DOHH2 (cell line): ENCODE results near the gene ANGPT4.

Source experiments
- H3F3A ChIP-seq: fragments of 200-600 bp; sonication (generic), shearing (Covaris generic); 2 replicates; pipeline ENCODE4 v1.6.0; 2016; ENCODE audit warnings: antibody characterized with exemption, mild to moderate bottlenecking; ENCODE audit not compliant: control insufficient read depth, insufficient read depth
- H3K27ac ChIP-seq: fragments of 200-600 bp; sonication (generic); 2 replicates; pipeline ENCODE4 v1.5.1; 2014; ENCODE audit warnings: low read depth, mild to moderate bottlenecking, low read length, moderate library complexity
- H3K27me3 ChIP-seq: fragments of 200-600 bp; sonication (generic); 2 replicates; pipeline ENCODE4 v1.6.1; 2014; ENCODE audit warnings: mild to moderate bottlenecking, low read length, mixed read lengths; ENCODE audit not compliant: control insufficient read depth
- H3K36me3 ChIP-seq: fragments of 200-600 bp; sonication (generic); 2 replicates; pipeline ENCODE4 v1.6.1; 2014; ENCODE audit warnings: mild to moderate bottlenecking, low read length, moderate library complexity, mixed read lengths; ENCODE audit not compliant: control insufficient read depth
- H3K4me1 ChIP-seq: fragments of 200-600 bp; sonication (generic); 2 replicates; pipeline ENCODE4 v1.6.1; 2014; ENCODE audit warnings: mild to moderate bottlenecking, low read length, mixed read lengths; ENCODE audit not compliant: control insufficient read depth
- H3K4me2 ChIP-seq: fragments of 200-600 bp; sonication (generic); 2 replicates; pipeline ENCODE4 v1.6.0; 2014; ENCODE audit warnings: mild to moderate bottlenecking, low read length, moderate library complexity
- H3K4me3 ChIP-seq: fragments of 200-600 bp; sonication (generic); 2 replicates; pipeline ENCODE4 v1.5.1; 2014; ENCODE audit warnings: mild to moderate bottlenecking, low read length, mixed read lengths
- H3K79me2 ChIP-seq: fragments of 200-600 bp; sonication (generic); 2 replicates; pipeline ENCODE4 v1.6.1; 2014; ENCODE audit warnings: mild to moderate bottlenecking, low read length, mixed read lengths; ENCODE audit not compliant: control insufficient read depth
- H3K9me2 ChIP-seq: fragments of 200-600 bp; sonication (generic); replicated peaks from 2 replicates; pipeline ENCODE4 v1.6.1; 2014; ENCODE audit warnings: mild to moderate bottlenecking, low read length, mixed read lengths; ENCODE audit not compliant: control insufficient read depth
- H3K9me3 ChIP-seq: fragments of 200-600 bp; sonication (generic); 2 replicates; pipeline ENCODE4 v1.6.1; 2014; ENCODE audit warnings: antibody characterized with exemption, low read length, mixed read lengths; ENCODE audit not compliant: control insufficient read depth, insufficient read depth
- H4K20me1 ChIP-seq: fragments of 200-600 bp; sonication (generic); 2 replicates; pipeline ENCODE4 v1.6.0; 2014; ENCODE audit warnings: low read depth, mild to moderate bottlenecking, antibody characterized with exemption, low read length, moderate library complexity; ENCODE audit not compliant: control insufficient read depth, insufficient read depth
- CTCF ChIP-seq: fragments of 200-600 bp; sonication (generic); IDR thresholded peaks from one replicate; pipeline ENCODE4 v1.5.1; 2014; ENCODE audit warnings: antibody characterized with exemption, mild to moderate bottlenecking, low read depth, low read length; ENCODE audit not compliant: poor library complexity, severe bottlenecking
- EZH2phosphoT487 ChIP-seq: fragments of 200-600 bp; sonication (generic); IDR thresholded peaks from 2 replicates; pipeline ENCODE4 v1.6.1; 2017; ENCODE audit warnings: borderline replicate concordance, mild to moderate bottlenecking, antibody characterized with exemption, low read length, moderate library complexity, mixed read lengths

The ANGPT4 gene

GRCh38 chr20:839626-840025 lies 76.5 kb downstream of the ANGPT4 start:
- H3K27me3 ChIP-seq = peaks cover 5% of the 10 kb centered on the region; the same call in 1 of the 2 replicates
- TF ChIP-seq EZH2phosphoT487 = no peak
- no peak for TF ChIP-seq CTCF
- no peaks in the 10 kb centered on the region for H3K9me3 ChIP-seq
- H3K4me3 ChIP-seq = no peak overlapping the region
- no peak overlapping the region for H3K27ac ChIP-seq
- peaks cover 51% of the 10 kb centered on the region for H3K4me1 ChIP-seq
- peaks cover 44% of the 10 kb centered on the region for H3K79me2 ChIP-seq
- no peaks in the 10 kb centered on the region for H3K36me3 ChIP-seq
- H3F3A ChIP-seq = peaks cover 7% of the 10 kb centered on the region; the same call in 1 of the 2 replicates
- peaks cover 4% of the 10 kb centered on the region; the same call in 1 of the 2 replicates for H4K20me1 ChIP-seq
- no peak overlapping the region for H3K4me2 ChIP-seq
- no peaks in the 10 kb centered on the region for H3K9me2 ChIP-seq

DNA sequence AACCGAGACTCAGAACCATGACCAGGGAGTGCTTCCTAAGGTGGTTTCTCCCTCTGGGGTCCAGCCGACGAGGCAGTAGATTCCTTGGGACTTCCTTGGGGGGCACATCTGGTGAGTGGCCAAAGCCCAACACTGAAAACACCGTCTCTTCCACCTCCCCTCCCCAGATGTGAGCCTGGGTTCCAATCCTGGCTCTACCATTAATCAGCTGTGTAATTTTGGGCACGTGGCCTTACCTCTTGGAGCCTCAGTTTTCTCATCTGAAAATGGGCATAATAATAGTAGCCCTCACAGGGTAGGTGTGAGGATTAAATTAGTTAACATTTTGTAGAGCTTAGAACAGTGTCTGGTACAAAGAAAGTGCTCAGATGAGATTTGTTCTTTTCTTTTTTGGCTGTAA lies 77.1 kb downstream of the ANGPT4 start:
- H3K4me2 ChIP-seq = no peak overlapping the region

DNA sequence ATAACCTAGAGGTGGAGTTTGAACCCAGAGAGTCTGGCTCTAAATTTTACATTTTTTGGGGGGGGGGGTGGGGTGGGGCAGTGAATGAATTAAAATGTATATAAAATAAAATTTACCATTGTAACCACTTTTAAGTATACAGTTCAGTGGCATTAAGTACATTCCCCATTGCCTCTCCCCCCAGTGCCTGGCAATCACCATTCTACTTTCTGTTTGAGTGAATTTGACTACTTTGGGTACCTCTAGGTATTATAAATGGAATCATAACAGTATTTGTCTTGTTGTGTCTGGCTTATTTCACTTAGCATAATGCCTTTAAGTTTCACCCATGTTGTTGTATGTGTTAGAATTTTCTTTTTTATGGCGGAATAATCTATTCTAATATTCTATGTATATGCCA lies 79.9 kb downstream of the ANGPT4 start:
- Histone ChIP-seq H3K4me1 (peaks cover 41% of the 10 kb centered on the region), H3K27ac (no peak overlapping the region), H3F3A (peaks cover 7% of the 10 kb centered on the region; the same call in 1 of the 2 replicates), H3K4me3 (0 out of 2 replicates have a peak overlapping the region, but pooled peaks have one; percentile 51), H3K9me3 (no peaks in the 10 kb centered on the region), H3K36me3 (no peaks in the 10 kb centered on the region), H4K20me1 (peaks cover 4% of the 10 kb centered on the region; the same call in 1 of the 2 replicates), H3K79me2 (peaks cover 43% of the 10 kb centered on the region), H3K9me2 (no peaks in the 10 kb centered on the region), H3K27me3 (no peaks in the 10 kb centered on the region), H3K4me2 (peak overlapping the region; percentile 91)
- no peak for TF ChIP-seq EZH2phosphoT487
- TF ChIP-seq CTCF = no peak

More for the DNA sequence above, 77.1 kb downstream of the ANGPT4 start:
- peaks cover 7% of the 10 kb centered on the region; the same call in 1 of the 2 replicates for H3F3A ChIP-seq
- H3K27ac ChIP-seq = no peak overlapping the region
- no peaks in the 10 kb centered on the region for H3K9me2 ChIP-seq
- no peak overlapping the region for H3K4me3 ChIP-seq
- no peak for TF ChIP-seq CTCF
- no peak for TF ChIP-seq EZH2phosphoT487
- peaks cover 5% of the 10 kb centered on the region; the same call in 1 of the 2 replicates for H3K27me3 ChIP-seq
- peaks cover 46% of the 10 kb centered on the region for H3K79me2 ChIP-seq
- H3K9me3 ChIP-seq = no peaks in the 10 kb centered on the region
- peaks cover 4% of the 10 kb centered on the region; the same call in 1 of the 2 replicates for H4K20me1 ChIP-seq
- H3K36me3 ChIP-seq = no peaks in the 10 kb centered on the region
- H3K4me1 ChIP-seq = peaks cover 51% of the 10 kb centered on the region
